HG03139 (cell line): Measurements from ENCODE around the gene MRGPRX3.
"Not testable (repeated sequence)": the region's sequence is repeated elsewhere in the genome, so short reads cannot be mapped to it uniquely, and the experiment has no call there.

Experiments used
- ATAC-seq: cut with Tn5 transposase; IDR thresholded peaks from one replicate; pipeline ENCODE4 v1.9.1; 2021; ENCODE audit not compliant: unreplicated experiment

Gene MRGPRX3

DNA sequence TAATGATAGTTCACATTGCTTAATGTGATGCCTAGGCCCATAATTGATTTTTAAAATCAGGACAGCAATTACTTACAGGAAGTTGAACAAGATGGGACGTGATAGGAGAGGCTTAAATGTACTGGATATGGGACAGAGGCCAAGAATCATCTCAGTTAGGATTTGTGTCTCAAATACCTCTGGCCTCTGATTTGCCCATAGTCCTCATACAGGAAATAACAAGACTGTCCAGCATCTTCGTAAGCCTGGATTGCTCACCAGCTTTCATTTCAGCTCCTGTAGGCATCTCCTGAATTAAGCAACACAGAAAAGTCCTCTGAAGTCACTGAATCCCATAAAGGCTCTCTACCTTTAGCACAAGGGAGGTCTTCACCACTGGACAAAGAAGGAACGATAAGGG is at the start of gene MRGPRX3:
MRGPRX3 (plus strand) TSS at position 231 of the 400 bp plus-strand sequence. CDS start 4,632 bp downstream, outside the sequence.
- ATAC-seq, result no peak

DNA sequence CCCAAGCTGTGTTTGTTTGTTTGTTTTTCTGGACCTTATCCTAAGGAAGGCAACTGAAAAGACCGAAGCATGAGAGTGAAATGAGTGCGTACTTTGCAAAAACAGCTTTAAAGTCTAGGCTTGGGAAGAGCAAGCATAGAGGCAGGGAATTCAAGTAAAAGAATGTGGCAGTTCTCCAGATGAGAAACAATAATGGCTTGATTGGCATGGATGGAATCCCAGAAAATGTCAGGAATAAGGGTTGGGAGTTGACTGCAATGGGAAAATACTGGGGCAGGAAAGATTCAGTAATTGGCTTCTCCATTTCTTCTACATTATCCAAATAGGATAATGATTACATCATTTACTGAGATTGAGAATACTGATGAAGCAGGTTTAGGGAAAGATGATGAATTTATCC is 44.0 kb upstream of the MRGPRX3 start:
- ATAC-seq, result no peak

DNA sequence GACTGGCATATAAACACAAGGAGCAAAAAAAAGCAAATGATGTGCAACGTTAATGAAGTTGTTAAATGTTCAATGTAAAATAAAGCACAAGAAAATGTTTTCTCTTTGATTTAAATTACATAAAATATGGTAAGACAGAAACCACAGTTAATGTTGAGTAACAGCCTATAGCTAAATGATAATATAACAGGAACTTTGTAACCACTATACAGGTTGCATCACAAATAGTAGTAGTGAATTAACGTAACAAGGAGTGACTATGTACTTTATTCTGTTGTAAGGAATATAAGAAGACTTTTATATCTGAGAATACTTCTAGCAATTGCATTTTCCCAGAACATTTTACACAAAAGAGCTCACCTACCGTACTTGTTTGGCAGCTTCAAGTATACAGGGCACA is 43.4 kb upstream of the MRGPRX3 start:
- no peak for ATAC-seq

DNA sequence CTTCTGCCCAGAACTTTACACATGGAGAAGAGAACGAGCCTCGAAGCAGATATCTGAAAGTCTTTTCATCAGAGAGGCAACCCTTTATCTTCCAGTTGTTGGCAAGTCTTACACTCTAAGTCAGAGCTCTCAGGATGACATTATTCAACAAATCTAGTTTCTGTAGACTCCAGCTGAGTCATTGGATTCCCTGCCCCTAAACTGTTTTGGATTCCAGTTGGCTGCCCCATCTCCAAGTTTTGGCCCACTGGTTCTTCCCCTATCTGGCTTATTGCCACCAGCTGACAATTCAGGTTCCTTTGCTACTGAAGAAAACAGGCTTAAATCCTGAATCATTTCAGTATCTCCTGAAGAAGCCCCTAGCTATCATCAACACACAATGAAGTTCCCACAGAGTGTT is 40.6 kb upstream of the MRGPRX3 start:
- ATAC-seq, result no peak

DNA sequence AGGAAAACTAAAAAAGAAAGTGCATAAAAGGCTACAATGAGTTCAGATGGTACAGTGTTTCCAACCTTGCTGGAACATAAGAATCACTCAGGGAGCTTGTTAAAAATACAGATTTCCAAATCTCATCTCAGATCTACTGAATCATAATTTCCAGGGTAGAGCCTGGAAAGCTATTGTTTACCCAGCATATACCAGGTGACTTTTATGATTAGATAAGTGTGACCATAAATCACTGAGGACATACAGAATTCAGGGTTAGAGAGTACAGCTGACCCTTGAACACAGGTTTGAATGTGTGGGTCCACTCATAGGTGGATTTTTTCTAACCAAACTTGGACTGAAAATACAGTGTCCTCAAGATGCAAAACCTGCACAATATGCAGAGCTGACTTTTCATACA is 38.4 kb upstream of the MRGPRX3 start:
- no peak for ATAC-seq

- no peak for ATAC-seq
Observed at GRCh38 chr11:18100926-18101656, 31.3 kb upstream of the MRGPRX3 start.

DNA sequence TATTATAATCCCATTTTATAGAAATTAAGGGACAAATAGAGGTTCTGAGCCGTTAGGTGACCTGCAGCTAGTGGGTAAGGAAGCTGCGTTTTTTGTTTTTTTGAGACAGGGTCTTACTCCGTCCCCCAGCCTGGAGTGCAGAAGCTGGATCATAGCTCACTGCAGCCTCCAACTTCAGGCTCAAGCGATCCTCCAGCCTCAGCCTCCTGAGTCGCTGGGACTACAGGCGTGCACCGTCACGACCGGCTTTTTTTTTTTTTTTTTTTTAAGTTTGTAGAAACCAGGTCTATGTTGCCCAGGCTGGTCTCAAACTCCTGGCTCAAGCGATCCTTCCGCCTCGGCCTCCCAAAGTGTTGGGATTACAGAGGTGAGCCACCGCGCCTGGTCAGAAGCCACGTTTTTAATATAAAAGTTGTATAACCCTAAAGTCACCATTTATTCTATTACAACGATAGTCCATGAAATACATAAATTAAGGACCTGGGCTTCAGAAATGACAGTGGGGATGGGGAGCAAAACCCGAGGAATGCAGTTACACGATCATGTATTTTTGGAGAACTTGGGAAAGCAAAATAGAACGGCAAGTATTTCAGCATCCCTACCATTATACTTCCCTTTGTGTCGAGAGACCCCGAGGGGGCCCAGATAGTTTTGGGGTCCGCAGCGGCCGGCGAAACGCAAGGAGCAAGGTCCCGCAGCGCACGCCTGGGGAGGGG is 27.1 kb upstream of the MRGPRX3 start:
- no peak for ATAC-seq

DNA sequence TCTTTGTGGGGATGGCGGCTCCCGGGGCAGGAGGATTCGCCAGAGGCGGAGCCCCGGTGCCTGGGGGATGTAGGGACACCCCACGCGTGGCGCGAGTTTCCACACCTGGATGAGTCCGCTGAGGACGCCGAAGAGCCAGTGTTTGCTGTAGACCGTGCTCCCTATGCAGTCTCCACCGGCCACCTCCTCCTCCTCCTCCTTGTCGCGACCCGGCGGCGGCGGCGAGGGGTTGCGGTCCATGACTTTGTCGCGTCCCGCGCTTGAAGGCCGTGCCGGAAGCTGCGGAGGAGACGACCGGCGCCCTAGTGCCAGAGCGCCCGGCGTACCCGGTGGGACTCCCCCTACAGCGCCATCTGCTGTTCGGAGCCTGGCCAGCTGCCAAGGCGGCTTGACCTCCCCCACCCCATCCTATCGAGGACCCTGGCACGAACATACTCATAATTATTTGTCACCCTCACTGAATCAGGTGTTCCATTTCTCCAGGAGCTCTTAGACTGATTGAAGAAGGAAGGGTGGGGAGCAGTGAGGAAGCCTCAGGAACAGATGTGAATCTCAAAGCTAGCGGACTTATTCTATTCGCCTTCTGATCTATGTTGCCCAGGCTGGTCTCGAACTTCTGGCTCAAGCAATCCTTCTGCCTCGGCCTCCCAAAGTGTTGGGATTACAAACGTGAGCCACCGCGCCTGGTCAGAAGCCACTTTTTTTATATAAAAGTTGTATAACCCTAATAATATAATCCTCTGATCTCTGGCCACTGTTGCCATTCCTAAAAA is 26.4 kb upstream of the MRGPRX3 start, which contains the start of gene SAAL1:
SAAL1 (minus strand) TSS at position 281 of the 773 bp plus-strand sequence; CDS start at position 240, 41 bp downstream.
- peak; percentile 95 for ATAC-seq

DNA sequence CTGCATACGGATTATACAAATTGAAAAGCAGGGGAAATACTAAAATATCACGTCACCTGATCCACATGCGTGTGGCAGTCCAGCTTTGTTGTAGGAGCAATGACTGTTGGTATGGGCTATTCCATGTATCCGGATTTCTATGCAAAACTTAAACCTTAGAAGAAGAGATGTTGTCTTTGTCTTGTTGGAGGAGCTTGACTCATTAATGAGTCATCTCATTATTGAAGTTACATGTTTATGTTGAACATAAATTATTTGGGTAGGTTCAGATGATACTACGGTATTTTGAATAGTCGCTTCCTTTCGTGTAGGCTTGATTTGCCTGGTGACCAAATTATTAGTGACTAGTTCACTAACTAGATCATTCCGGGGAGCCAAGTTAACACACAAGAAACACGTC is 25.7 kb upstream of the MRGPRX3 start:
- ATAC-seq, result no peak

GRCh38 chr11:18108254-18108653 is 24.1 kb upstream of the MRGPRX3 start:
- ATAC-seq, result no peak

DNA sequence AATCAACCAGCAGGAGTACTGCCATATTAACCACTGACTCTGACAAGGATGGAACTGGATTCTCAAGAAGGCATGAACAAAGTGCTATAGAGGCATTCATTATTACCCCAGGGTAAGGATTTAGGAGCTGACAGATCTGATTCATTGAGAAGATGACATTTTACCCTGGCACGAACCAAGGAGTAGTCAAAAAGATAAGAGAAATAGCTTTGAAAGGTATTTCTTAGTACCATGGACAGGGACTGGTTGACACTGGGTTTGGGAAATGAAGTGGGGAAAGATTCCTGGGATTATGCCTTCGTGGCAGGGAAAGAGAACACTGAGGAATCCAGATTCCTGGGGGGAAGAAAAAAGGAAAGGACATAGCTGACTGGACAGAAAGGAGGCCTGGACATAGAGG is 21.4 kb upstream of the MRGPRX3 start:
- no peak for ATAC-seq

GRCh38 chr11:18115360-18116127 is 16.8 kb upstream of the MRGPRX3 start:
- ATAC-seq, result peak; percentile 77

- not testable (repeated sequence) for ATAC-seq
Observed at GRCh38 chr11:18121331-18121828, 11.0 kb upstream of the MRGPRX3 start.

GRCh38 chr11:18131115-18131514 is 1.3 kb upstream of the MRGPRX3 start:
- not testable (repeated sequence) for ATAC-seq

DNA sequence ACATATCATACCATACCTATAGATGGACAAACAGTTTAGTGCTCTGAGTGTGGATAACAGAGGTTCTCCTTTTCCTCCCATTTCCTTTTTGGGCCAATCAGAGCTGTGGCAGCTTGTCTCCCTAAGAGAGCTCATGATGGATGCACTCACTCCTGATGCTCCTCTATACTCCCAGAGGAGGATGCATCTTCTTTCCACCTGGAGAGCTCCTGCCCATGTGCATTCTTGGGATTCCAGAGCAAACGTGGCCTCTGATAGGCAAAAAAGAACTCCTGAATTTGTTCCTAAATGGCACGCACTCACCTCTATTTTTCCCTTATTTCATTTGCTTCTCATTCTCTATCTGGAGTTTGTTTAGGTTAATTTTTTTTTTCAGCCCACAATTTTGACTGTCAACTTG is 2.9 kb downstream of the MRGPRX3 start:
- no peak for ATAC-seq

DNA sequence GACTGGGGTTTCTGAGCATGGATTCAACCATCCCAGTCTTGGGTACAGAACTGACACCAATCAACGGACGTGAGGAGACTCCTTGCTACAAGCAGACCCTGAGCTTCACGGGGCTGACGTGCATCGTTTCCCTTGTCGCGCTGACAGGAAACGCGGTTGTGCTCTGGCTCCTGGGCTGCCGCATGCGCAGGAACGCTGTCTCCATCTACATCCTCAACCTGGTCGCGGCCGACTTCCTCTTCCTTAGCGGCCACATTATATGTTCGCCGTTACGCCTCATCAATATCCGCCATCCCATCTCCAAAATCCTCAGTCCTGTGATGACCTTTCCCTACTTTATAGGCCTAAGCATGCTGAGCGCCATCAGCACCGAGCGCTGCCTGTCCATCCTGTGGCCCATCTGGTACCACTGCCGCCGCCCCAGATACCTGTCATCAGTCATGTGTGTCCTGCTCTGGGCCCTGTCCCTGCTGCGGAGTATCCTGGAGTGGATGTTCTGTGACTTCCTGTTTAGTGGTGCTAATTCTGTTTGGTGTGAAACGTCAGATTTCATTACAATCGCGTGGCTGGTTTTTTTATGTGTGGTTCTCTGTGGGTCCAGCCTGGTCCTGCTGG is 4.9 kb downstream of the MRGPRX3 start:
- ATAC-seq, result no peak

GRCh38 chr11:18140145-18140544 is 7.8 kb downstream of the MRGPRX3 start:
- ATAC-seq, result no peak

- no peak for ATAC-seq
Observed at GRCh38 chr11:18144243-18144642, 11.9 kb downstream of the MRGPRX3 start.

DNA sequence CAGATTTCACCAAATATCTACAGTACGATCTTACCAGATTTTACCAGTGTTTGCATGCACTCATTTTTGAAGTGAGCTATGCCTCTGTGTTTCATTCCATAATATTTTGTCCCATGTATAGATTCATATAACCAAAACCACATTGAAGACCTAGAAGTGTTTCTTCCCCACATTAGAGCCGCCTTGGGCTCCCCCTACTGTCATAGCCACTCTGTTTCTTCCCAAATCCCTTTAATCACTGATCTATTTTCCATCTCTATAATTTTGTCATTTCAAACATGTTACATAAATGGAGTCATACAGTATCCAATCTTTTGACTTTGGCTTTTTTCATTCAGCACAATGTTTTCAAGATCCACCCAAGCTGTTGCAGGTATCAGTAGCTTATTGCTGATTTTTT is 12.7 kb downstream of the MRGPRX3 start:
- no peak for ATAC-seq

GRCh38 chr11:18145837-18146236 is 13.5 kb downstream of the MRGPRX3 start:
- ATAC-seq, result no peak
